ENCODE measurements around the gene PLXNA4.

DNA sequence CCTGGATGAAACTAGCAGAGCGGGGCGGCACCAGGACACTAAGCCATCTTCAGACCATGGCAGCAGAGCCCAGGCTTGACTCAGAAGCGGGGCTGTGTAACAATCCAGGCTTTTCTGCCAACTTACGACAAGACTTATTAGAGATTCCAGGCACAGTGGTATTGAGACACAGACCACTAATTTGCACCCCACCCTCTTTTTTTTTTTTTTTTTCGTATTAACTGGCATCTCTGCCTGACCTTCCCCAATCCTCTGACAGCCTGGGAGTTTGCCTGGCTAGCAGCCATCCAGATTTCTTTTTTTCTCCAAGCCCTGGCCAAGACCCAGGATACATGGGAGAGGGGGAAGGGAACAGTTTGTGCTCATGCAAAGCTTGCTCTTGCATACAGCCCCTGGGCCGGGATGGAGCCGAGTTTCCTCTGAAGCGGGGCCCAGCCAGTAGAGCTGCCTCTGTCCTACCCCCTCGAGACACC lies 182.4 kb downstream of the PLXNA4 start:
- TF ChIP-seq, protein P1, sequence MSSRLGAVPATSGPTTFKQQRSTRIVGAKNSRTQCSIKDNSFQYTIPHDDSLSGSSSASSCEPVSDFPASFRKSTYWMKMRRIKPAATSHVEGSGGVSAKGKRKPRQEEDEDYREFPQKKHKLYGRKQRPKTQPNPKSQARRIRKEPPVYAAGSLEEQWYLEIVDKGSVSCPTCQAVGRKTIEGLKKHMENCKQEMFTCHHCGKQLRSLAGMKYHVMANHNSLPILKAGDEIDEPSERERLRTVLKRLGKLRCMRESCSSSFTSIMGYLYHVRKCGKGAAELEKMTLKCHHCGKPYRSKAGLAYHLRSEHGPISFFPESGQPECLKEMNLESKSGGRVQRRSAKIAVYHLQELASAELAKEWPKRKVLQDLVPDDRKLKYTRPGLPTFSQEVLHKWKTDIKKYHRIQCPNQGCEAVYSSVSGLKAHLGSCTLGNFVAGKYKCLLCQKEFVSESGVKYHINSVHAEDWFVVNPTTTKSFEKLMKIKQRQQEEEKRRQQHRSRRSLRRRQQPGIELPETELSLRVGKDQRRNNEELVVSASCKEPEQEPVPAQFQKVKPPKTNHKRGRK (CRISPR knock-in tag; IDR thresholded peaks at IDR 0.05; ENCODE audit: borderline replicate concordance) = no peak
- TF ChIP-seq, protein P2, sequence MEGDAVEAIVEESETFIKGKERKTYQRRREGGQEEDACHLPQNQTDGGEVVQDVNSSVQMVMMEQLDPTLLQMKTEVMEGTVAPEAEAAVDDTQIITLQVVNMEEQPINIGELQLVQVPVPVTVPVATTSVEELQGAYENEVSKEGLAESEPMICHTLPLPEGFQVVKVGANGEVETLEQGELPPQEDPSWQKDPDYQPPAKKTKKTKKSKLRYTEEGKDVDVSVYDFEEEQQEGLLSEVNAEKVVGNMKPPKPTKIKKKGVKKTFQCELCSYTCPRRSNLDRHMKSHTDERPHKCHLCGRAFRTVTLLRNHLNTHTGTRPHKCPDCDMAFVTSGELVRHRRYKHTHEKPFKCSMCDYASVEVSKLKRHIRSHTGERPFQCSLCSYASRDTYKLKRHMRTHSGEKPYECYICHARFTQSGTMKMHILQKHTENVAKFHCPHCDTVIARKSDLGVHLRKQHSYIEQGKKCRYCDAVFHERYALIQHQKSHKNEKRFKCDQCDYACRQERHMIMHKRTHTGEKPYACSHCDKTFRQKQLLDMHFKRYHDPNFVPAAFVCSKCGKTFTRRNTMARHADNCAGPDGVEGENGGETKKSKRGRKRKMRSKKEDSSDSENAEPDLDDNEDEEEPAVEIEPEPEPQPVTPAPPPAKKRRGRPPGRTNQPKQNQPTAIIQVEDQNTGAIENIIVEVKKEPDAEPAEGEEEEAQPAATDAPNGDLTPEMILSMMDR (IDR thresholded peaks at IDR 0.05) = no peak
- TF ChIP-seq TCF7 (CRISPR knock-in tag; IDR thresholded peaks at IDR 0.05; ENCODE audit: low read depth) (no peak), TEAD4 (CRISPR knock-in tag; IDR thresholded peaks at IDR 0.05) (no peak), IRF2 (CRISPR knock-in tag; IDR thresholded peaks at IDR 0.05; ENCODE audit: borderline replicate concordance, low read depth) (no peak), ZNF263 (CRISPR knock-in tag; IDR thresholded peaks at IDR 0.05; ENCODE audit: low read depth) (no peak), ETV6 (CRISPR knock-in tag; IDR thresholded peaks at IDR 0.05) (no peak), NR2C2 (CRISPR knock-in tag; IDR thresholded peaks at IDR 0.05) (no peak)
- TF ChIP-seq, protein P3, sequence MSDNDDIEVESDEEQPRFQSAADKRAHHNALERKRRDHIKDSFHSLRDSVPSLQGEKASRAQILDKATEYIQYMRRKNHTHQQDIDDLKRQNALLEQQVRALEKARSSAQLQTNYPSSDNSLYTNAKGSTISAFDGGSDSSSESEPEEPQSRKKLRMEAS (CRISPR knock-in tag; IDR thresholded peaks at IDR 0.05) = no peak
- TF ChIP-seq, protein P4, sequence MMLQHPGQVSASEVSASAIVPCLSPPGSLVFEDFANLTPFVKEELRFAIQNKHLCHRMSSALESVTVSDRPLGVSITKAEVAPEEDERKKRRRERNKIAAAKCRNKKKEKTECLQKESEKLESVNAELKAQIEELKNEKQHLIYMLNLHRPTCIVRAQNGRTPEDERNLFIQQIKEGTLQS (CRISPR knock-in tag; conservative IDR thresholded peaks at IDR 0.05) = no peak
- TF ChIP-seq, protein P5, sequence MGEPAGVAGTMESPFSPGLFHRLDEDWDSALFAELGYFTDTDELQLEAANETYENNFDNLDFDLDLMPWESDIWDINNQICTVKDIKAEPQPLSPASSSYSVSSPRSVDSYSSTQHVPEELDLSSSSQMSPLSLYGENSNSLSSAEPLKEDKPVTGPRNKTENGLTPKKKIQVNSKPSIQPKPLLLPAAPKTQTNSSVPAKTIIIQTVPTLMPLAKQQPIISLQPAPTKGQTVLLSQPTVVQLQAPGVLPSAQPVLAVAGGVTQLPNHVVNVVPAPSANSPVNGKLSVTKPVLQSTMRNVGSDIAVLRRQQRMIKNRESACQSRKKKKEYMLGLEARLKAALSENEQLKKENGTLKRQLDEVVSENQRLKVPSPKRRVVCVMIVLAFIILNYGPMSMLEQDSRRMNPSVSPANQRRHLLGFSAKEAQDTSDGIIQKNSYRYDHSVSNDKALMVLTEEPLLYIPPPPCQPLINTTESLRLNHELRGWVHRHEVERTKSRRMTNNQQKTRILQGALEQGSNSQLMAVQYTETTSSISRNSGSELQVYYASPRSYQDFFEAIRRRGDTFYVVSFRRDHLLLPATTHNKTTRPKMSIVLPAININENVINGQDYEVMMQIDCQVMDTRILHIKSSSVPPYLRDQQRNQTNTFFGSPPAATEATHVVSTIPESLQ (CRISPR knock-in tag; IDR thresholded peaks at IDR 0.05) = no peak
- TF ChIP-seq, protein P6, sequence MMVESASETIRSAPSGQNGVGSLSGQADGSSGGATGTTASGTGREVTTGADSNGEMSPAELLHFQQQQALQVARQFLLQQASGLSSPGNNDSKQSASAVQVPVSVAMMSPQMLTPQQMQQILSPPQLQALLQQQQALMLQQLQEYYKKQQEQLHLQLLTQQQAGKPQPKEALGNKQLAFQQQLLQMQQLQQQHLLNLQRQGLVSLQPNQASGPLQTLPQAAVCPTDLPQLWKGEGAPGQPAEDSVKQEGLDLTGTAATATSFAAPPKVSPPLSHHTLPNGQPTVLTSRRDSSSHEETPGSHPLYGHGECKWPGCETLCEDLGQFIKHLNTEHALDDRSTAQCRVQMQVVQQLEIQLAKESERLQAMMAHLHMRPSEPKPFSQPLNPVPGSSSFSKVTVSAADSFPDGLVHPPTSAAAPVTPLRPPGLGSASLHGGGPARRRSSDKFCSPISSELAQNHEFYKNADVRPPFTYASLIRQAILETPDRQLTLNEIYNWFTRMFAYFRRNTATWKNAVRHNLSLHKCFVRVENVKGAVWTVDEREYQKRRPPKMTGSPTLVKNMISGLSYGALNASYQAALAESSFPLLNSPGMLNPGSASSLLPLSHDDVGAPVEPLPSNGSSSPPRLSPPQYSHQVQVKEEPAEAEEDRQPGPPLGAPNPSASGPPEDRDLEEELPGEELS (CRISPR knock-in tag; IDR thresholded peaks at IDR 0.05) = no peak

Data from WTC11 (cell line).